Omental fat pad (tissue), 4 donors: ENCODE data around the gene SERPING1. TPM values are rescaled to one million over a fixed set of nuclear protein-coding genes. Genes with fewer than 3 reads are reported as not detected.

Source experiments
- ATAC-seq: fragments of 150-250 bp; one replicate; pipeline ENCODE4 v1.9.1; 2016; ENCODE audit warnings: mild to moderate bottlenecking, moderate library complexity; ENCODE audit not compliant: low FRiP score
- DNase-seq: peaks from one replicate; pipeline ENCODE4 v3.0.0-alpha.2; 2019; ENCODE audit warnings: low spot score
- total RNA-seq, 4 donors: library from RNA; depleted of rRNA; stranded (reverse); fragments of >200 nt; gene quantifications; one replicate each; pipeline ENCODE4 v1.1.0, GENCODE V29; 2016
- TF ChIP-seq, protein P1 (sequence below), 3 donors: fragments of 450-650 bp; IDR thresholded peaks; one replicate each; pipeline ENCODE4 v1.5.1; 2016 to 2017; ENCODE audit warnings: antibody characterized with exemption in 3 of 3, mild to moderate bottlenecking in 3 of 3, moderate library complexity in 2 of 3

SERPING1 gene
- total RNA-seq, 4 donors from 2014 or later = 500 to 1,674 (median 892) TPM

DNA sequence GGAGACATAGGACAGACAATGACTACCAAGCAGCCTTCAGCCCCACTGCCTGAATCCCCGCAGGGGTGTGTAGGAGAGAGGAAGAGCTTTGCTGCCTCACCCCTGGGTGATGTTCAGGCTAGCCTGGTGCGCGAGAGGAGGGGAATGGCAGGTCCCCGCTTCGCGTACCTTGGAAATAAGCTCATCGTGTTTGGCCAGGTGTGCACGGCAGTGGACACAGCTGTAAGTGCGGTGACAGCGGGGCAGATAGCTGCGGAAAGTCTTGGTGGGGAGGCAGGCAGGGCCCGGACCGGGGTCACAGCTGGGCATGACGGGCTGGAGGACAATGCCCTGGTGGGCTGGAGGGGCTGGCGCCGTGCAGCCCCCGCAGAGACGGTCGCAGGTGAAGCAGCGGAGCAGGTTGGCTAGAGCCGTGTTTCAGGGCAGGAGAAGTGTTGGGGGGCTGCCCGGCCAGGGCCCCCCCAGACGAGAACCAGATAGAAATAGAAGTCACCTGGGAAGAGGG lies 49.4 kb downstream of the SERPING1 start:
- no peak for ATAC-seq
- TF ChIP-seq, protein P1, sequence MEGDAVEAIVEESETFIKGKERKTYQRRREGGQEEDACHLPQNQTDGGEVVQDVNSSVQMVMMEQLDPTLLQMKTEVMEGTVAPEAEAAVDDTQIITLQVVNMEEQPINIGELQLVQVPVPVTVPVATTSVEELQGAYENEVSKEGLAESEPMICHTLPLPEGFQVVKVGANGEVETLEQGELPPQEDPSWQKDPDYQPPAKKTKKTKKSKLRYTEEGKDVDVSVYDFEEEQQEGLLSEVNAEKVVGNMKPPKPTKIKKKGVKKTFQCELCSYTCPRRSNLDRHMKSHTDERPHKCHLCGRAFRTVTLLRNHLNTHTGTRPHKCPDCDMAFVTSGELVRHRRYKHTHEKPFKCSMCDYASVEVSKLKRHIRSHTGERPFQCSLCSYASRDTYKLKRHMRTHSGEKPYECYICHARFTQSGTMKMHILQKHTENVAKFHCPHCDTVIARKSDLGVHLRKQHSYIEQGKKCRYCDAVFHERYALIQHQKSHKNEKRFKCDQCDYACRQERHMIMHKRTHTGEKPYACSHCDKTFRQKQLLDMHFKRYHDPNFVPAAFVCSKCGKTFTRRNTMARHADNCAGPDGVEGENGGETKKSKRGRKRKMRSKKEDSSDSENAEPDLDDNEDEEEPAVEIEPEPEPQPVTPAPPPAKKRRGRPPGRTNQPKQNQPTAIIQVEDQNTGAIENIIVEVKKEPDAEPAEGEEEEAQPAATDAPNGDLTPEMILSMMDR (IDR thresholded peaks at IDR 0.05) = no peak
- no peak for DNase-seq

DNA sequence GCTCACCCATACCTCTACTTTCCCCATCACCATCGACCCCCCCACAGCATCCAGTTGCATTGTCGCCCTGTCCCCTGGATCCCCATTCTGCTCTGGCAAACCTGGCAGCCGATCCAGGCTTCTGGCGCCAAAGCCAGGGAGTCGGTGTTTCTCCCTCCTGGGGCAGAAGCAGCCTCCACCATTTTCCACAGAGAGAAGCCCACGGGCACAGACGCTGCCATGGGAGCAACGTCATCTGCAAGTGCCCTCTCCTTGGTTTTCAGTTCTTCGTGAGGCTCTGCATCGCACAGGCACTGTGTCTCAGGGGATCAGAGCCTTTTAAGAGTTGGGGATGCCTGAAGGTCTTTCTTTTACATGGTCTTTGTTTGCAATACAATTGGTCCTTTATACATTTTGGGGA lies 49.9 kb downstream of the SERPING1 start:
- DNase-seq = no peak
- TF ChIP-seq, protein P1 (IDR thresholded peaks at IDR 0.05) = no peak
- ATAC-seq = no peak

DNA sequence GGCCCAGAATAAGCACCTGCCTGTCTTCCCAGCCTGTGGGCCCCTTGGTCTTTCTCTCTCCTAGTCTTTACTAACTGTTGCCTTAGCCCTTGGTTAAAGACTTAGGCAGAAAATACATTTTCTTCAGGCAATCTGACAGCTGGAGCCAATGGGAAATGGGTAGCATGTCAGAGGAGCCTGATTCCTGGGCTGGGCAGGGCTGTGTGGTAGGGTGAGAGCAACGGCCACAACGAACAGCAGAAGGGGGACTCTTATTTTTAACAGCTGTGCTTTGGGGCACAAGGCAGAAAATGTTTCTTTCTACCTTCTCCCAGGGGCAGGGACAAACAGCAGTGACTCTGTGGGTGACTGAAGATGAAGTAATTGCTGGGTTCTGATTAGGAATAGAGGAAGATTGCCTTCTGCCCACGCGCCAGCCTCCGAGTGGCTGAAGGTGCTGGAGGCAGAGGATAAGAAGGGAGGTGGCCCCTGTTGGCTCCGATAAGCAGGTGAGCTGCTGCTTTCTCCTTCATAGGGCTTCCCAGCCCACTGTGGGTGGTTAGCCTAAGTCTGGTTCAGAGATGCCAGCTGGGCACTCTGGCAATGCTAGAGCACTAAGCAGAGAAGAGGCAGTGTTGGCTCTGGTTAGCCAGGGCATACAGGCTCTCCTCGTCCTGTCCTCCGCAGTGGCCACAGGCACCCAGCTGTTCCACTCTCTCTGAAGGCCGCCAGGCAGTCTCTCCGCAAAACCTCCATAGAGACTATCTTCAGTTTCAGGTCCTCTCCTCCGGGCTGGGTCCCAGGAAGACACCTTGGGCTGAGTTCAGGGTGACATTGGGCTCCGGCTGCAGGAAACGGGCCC lies 50.7 kb downstream of the SERPING1 start:
- ATAC-seq (no peak), DNase-seq (no peak)
- TF ChIP-seq, protein P1 (IDR thresholded peaks at IDR 0.05) = no peak

DNA sequence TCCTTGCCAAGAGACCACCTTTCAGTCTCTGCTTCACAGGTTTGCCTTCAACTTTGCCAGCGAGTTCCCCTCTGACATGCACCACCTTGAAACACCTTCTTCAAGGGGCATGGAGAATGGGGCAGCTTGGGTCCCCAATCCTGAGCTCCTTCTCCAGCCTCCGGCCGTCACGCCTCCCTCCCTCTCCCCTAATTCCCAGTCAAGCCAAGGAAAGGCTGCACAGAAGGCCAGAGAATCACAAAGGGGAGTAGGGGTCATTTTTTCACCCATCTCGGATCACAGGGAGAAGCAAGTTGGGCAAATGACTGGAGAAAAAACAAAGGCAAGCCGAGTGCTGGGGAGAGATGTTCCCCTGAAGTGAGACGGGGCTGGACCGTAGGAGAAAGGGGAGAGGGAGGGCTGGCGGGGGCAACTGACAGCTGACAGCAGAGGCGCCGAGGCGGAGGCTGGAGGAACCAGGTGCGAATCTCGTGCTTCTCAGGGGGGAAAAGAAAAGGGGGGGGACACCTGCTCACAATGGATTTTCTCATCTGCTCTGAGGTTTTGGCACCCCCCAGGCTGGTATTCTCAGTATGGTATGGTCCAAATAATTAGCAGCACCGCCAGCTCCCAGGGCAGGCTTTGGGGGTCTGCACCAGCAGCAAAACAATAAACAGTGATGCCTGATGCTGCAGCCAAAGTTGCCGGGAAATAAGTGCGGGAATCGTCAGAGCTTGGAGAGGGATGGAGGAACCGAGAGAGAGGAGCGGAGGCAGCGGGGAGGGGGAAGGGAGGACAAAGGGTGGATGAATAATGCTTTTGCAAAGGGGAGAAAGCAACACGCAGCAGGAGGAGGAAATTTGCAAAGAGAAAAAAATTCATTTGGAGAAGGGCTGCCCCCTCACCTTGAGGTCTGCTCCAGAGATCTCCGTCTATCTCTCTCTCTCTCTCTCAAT lies 51.6 kb downstream of the SERPING1 start:
- DNase-seq = no peak
- TF ChIP-seq, protein P1 (IDR thresholded peaks at IDR 0.05) = no peak

GRCh38 chr11:57649826-57650738 lies 52.6 kb downstream of the SERPING1 start, which contains the start of gene YPEL4:
Gene YPEL4, minus strand, starts transcription at chr11:57649912. Its CDS starts 2,805 bp downstream, at chr11:57647107.
- TF ChIP-seq, protein P1 (IDR thresholded peaks at IDR 0.05) = no peak
- ATAC-seq (peak; percentile 72), DNase-seq (peak; percentile 32)

More for the DNA sequence above, 51.6 kb downstream of the SERPING1 start:
- peak; percentile 3 for ATAC-seq

DNA sequence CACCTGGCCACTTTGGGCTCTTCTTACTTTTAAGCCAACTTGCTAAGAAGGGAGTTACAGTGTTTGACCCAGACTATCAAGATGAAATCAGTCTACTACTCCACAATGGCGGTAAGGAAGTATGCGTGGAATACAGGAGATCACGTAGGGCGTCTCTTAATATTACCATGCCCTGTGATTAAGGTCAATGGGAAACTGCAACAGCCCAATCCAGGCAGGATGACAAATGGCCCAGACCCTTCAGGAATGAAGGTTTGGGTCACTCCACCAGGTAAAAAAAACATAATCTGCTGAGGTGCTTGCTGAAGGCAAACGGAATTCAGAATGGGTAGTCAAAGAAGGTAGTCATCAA lies 53.2 kb downstream of the SERPING1 start:
- DNase-seq (no peak), ATAC-seq (no peak)
- TF ChIP-seq, protein P1 (IDR thresholded peaks at IDR 0.05) = no peak
